ENCODE data around the gene VTA1. TPM values are rescaled to one million over a fixed set of nuclear protein-coding genes. Genes with fewer than 3 reads are reported as not detected.

VTA1 gene
- total and polyA plus RNA-seq, 11 donors, result 14.3 to 56.6 (median 41.0) TPM

GRCh38 chr6:142162780-142163179 lies 15.7 kb downstream of the VTA1 start:
- WGBS, 4 donors, result 74 to 85% (median 79%) methylated on average over 1 of the region's 1 CpG
- TF ChIP-seq, protein P1, sequence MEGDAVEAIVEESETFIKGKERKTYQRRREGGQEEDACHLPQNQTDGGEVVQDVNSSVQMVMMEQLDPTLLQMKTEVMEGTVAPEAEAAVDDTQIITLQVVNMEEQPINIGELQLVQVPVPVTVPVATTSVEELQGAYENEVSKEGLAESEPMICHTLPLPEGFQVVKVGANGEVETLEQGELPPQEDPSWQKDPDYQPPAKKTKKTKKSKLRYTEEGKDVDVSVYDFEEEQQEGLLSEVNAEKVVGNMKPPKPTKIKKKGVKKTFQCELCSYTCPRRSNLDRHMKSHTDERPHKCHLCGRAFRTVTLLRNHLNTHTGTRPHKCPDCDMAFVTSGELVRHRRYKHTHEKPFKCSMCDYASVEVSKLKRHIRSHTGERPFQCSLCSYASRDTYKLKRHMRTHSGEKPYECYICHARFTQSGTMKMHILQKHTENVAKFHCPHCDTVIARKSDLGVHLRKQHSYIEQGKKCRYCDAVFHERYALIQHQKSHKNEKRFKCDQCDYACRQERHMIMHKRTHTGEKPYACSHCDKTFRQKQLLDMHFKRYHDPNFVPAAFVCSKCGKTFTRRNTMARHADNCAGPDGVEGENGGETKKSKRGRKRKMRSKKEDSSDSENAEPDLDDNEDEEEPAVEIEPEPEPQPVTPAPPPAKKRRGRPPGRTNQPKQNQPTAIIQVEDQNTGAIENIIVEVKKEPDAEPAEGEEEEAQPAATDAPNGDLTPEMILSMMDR (IDR thresholded peaks at IDR 0.05), result no peak
- no peak for TF ChIP-seq POLR2A (IDR thresholded peaks at IDR 0.05)
- intact Hi-C loops (cut with DNase I), result loop anchor here in 1 of 10 donors (5.0 kb wide), 1 partner anchor 35 kb away; no protein-coding TSS in a partner anchor
- Histone ChIP-seq H3K36me3 (peaks cover 0 to 18% (median 16%) of the 10 kb centered on the region in 9 donors), H3K4me3 (no peak overlapping the region), H3K27me3 (no peaks in the 10 kb centered on the region), H3K4me1 (peaks cover 0 to 25% (median 9%) of the 10 kb centered on the region in 12 donors), H3K27ac (no peak overlapping the region), H3K9me3 (no peaks in the 10 kb centered on the region)
- no peak for ATAC-seq
- no peak for DNase-seq

- Histone ChIP-seq H3K9me3 (no peaks in the 10 kb centered on the region), H3K27me3 (no peaks in the 10 kb centered on the region), H3K4me3 (no peak overlapping the region), H3K4me1 (peaks cover 0 to 25% (median 9%) of the 10 kb centered on the region in 12 donors), H3K36me3 (peaks cover 0 to 42% (median 35%) of the 10 kb centered on the region in 9 donors), H3K27ac (no peak overlapping the region)
- DNase-seq, result no peak
- WGBS, 4 donors, result 87 to 91% (median 89%) methylated on average over 4 of the region's 4 CpGs
- TF ChIP-seq, protein P1 (IDR thresholded peaks at IDR 0.05), result no peak
- TF ChIP-seq POLR2A (IDR thresholded peaks at IDR 0.05), result no peak
- intact Hi-C loops (cut with DNase I), result no loop called here
- ATAC-seq, result no peak
Measured at GRCh38 chr6:142165227-142165626, 18.2 kb downstream of the VTA1 start.

DNA sequence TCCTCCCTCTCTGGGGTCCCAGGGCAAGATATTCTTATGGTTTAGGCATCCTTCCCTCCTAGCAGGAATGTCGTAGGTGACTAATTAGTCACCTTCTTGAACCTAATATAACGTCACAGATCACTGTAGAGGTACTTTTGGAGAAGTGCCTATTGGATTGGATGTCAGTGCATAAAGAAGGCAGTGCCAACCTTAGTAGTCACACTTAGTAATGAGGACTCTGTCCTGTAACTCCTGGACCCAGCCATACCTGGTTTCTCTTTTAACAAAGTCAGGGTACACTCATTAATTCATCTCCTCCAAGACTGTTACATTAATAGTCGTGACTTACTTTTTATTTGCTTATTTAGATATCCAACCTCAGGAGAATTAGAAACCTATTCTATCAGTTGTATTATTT lies 20.0 kb downstream of the VTA1 start:
- intact Hi-C loops (cut with DNase I), result no loop called here
- 58 to 74% (median 66%) methylated on average over 3 of the region's 3 CpGs for WGBS, 4 donors
- no peak overlapping the region for H3K27ac ChIP-seq
- DNase-seq, result no peak
- H3K27me3 ChIP-seq, result no peaks in the 10 kb centered on the region
- peaks cover 0 to 22% (median 6%) of the 10 kb centered on the region in 12 donors for H3K4me1 ChIP-seq
- TF ChIP-seq, protein P1 (IDR thresholded peaks at IDR 0.05), result no peak
- TF ChIP-seq POLR2A (IDR thresholded peaks at IDR 0.05), result no peak
- no peak for ATAC-seq
- no peaks in the 10 kb centered on the region for H3K9me3 ChIP-seq
- peaks cover 0 to 60% (median 53%) of the 10 kb centered on the region in 9 donors for H3K36me3 ChIP-seq
- H3K4me3 ChIP-seq, result no peak overlapping the region

DNA sequence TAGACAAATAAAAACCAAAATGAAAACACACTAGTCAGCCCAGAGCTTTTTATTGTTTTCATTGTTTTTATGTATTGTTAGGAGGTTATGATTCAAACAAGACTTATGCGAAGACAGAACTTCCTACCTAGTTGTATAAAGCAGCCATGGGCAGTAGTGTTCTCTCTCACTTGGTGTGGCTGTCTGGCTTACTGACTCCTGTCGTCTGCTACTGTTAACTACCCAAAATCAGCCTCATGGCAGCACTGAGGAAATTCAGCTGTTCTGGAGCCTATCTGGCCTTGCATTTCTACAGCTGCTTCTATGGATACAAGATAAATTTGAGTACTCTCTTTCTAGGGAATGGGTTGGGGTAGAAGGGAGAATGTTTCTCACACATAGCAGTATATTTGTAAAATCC lies 20.4 kb downstream of the VTA1 start:
- TF ChIP-seq POLR2A (IDR thresholded peaks at IDR 0.05), result no peak
- TF ChIP-seq, protein P1 (IDR thresholded peaks at IDR 0.05), result no peak
- Histone ChIP-seq H3K4me1 (peaks cover 0 to 18% (median 5%) of the 10 kb centered on the region in 12 donors), H3K27me3 (no peaks in the 10 kb centered on the region), H3K27ac (no peak overlapping the region), H3K9me3 (no peaks in the 10 kb centered on the region), H3K36me3 (peaks cover 0 to 65% (median 57%) of the 10 kb centered on the region in 9 donors), H3K4me3 (no peak overlapping the region)
- no peak for ATAC-seq
- no peak for DNase-seq
- 58 to 59% (median 58%) methylated on average over 2 of the region's 2 CpGs for WGBS, 4 donors
- intact Hi-C loops (cut with DNase I), result no loop called here
